Measurements from ENCODE around the gene NEDD4L. TPM values are rescaled to one million over a fixed set of nuclear protein-coding genes. Genes with fewer than 3 reads are reported as not detected.

NEDD4L gene
- total and polyA plus RNA-seq, 2 experiments from 2014 or later, result 36.2 to 72.3 TPM

- no peak for TF ChIP-seq ETS1 (IDR thresholded peaks at IDR 0.05)
- no peak for TF ChIP-seq NANOG (IDR thresholded peaks at IDR 0.05; ENCODE audit: borderline replicate concordance)
- no peak for TF ChIP-seq CTCF (conservative IDR thresholded peaks at IDR 0.05; ENCODE audit: low read depth in 2 of 2)
Observed at GRCh38 chr18:58211510-58211909, 167.5 kb downstream of the NEDD4L start (continued).

GRCh38 chr18:58212274-58212673 lies 168.2 kb downstream of the NEDD4L start:
- peaks cover 62% of the 10 kb centered on the region for H3K4me1 Mint-ChIP-seq
- H3K4me2 ChIP-seq, result no peak overlapping the region
- TF ChIP-seq ETS1 (IDR thresholded peaks at IDR 0.05), result no peak
- no peak for TF ChIP-seq ZNF462 (CRISPR knock-in tag; IDR thresholded peaks at IDR 0.05)
- no peak for TF ChIP-seq CREB1 (CRISPR knock-in tag; IDR thresholded peaks at IDR 0.05; ENCODE audit: low read depth)
- TF ChIP-seq POLR2AphosphoS5 (IDR thresholded peaks at IDR 0.05; ENCODE audit: low read depth), result no peak
- TF ChIP-seq ZNF114 (CRISPR knock-in tag; IDR thresholded peaks at IDR 0.05), result no peak
- no peak for TF ChIP-seq ZNF331 (CRISPR knock-in tag; IDR thresholded peaks at IDR 0.05; ENCODE audit: low read depth)
- no peak for TF ChIP-seq NANOG (IDR thresholded peaks at IDR 0.05; ENCODE audit: borderline replicate concordance)
- no peak for TF ChIP-seq CTCF (conservative IDR thresholded peaks at IDR 0.05; ENCODE audit: low read depth in 2 of 2)

More at GRCh38 chr18:58212274-58212673, 168.2 kb downstream of the NEDD4L start:
- Mint-ChIP-seq H3K27me3 (ENCODE audit: insufficient read depth, low read depth, poor library complexity) (peaks cover 9% of the 10 kb centered on the region), H3K36me3 (ENCODE audit: low read depth) (no peaks in the 10 kb centered on the region), H3K4me3 (no peak overlapping the region), H3K27ac (no peak overlapping the region), H3K9me3 (no peaks in the 10 kb centered on the region; the same call in 2 of the 3 replicates)
- H3K27ac ChIP-seq (ENCODE audit: low read depth), result no peak overlapping the region
- ATAC-seq, result no peak
- H3K4me3 ChIP-seq, result no peak overlapping the region
- no peaks in the 10 kb centered on the region for H4K20me1 ChIP-seq (replicated peaks; ENCODE audit: insufficient read depth)
- H3F3A ChIP-seq (replicated peaks; ENCODE audit: low read depth), result no peaks in the 10 kb centered on the region
- DNase-seq (ENCODE audit: low spot score), result no peak
- peaks cover 85% of the 10 kb centered on the region for H3K79me2 ChIP-seq (replicated peaks; ENCODE audit: insufficient read depth)
- peaks cover 51% of the 10 kb centered on the region for H3K4me1 ChIP-seq (ENCODE audit: insufficient read depth)
- no peaks in the 10 kb centered on the region for H3K36me3 ChIP-seq (ENCODE audit: insufficient read depth)
- no peaks in the 10 kb centered on the region for H3K9me2 ChIP-seq (ENCODE audit: insufficient read depth)
- no peaks in the 10 kb centered on the region for H3K27me3 ChIP-seq (ENCODE audit: insufficient read depth)
- no peak overlapping the region for H2AFZ ChIP-seq
